Parathyroid adenoma (tissue), 2 donors: ENCODE results near the gene EEF2KMT.
"Not testable (repeated sequence)": the region's sequence is repeated elsewhere in the genome, so short reads cannot be mapped to it uniquely, and the experiment has no call there.

Experiments used
- H2AFZ ChIP-seq: fragments of 300-600 bp; sonication (generic); one replicate; pipeline ENCODE4 v1.7.0; 2017; ENCODE audit warnings: antibody characterized with exemption, mild to moderate bottlenecking
- H3K27ac ChIP-seq: fragments of 300-600 bp; sonication (generic); one replicate; pipeline ENCODE4 v1.7.0; 2017
- H3K27me3 ChIP-seq: fragments of 300-600 bp; sonication (generic); one replicate; pipeline ENCODE4 v1.7.0; 2017; ENCODE audit warnings: low read length; ENCODE audit not compliant: control insufficient read depth, insufficient read depth
- H3K36me3 ChIP-seq: fragments of 300-600 bp; sonication (generic); one replicate; pipeline ENCODE4 v1.7.0; 2017; ENCODE audit warnings: low read length; ENCODE audit not compliant: control insufficient read depth, insufficient read depth
- H3K4me1 ChIP-seq: fragments of 300-600 bp; sonication (generic); one replicate; pipeline ENCODE4 v1.7.0; 2017; ENCODE audit warnings: control low read depth
- H3K4me2 ChIP-seq: fragments of 300-600 bp; sonication (generic); one replicate; pipeline ENCODE4 v1.7.0; 2017; ENCODE audit warnings: low read length
- H3K4me3 ChIP-seq: fragments of 300-600 bp; sonication (generic); one replicate; pipeline ENCODE4 v1.7.0; 2017; ENCODE audit warnings: low read depth, low read length
- H3K79me2 ChIP-seq: fragments of 300-600 bp; sonication (generic); one replicate; pipeline ENCODE4 v1.7.0; 2017; ENCODE audit warnings: control low read depth
- H3K9ac ChIP-seq: fragments of 300-600 bp; sonication (generic); one replicate; pipeline ENCODE4 v1.7.0; 2017; ENCODE audit warnings: mild to moderate bottlenecking
- H3K9me3 ChIP-seq: fragments of 300-600 bp; sonication (generic); one replicate; pipeline ENCODE4 v1.7.0; 2017; ENCODE audit warnings: low read length; ENCODE audit not compliant: control insufficient read depth
- TF ChIP-seq, protein P1 (sequence below): fragments of 300-600 bp; sonication (generic); IDR thresholded peaks from one replicate; pipeline ENCODE4 v1.7.0; 2017; ENCODE audit warnings: antibody characterized with exemption, mild to moderate bottlenecking
- donor health status: primary hyperparathyroidism.

Gene EEF2KMT

DNA sequence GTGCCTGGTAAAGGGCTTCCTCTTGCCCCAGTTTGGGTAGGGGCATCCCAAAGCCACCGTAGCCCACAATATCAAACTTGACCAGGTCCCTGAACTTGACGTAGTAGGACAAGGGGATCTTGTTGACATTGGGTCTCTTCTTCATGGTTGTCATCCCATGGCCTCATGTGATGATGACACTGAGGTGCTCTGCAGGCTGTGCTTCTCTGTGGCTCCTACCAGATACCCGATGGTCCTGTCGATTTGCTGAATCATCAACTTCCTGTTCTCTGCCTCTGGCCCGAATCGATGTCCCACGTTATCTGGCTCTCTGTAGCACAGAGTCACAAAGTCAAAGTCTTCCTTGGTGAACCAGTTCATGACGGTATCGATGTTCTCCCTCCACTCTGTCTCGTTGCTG lies 13.3 kb upstream of the EEF2KMT start:
- not testable (repeated sequence) for H3K27ac ChIP-seq, H3K9ac ChIP-seq, H3K36me3 ChIP-seq, H3K4me1 ChIP-seq, H3K9me3 ChIP-seq, H3K4me3 ChIP-seq, H3K27me3 ChIP-seq, H3K4me2 ChIP-seq, H3K79me2 ChIP-seq, H2AFZ ChIP-seq

DNA sequence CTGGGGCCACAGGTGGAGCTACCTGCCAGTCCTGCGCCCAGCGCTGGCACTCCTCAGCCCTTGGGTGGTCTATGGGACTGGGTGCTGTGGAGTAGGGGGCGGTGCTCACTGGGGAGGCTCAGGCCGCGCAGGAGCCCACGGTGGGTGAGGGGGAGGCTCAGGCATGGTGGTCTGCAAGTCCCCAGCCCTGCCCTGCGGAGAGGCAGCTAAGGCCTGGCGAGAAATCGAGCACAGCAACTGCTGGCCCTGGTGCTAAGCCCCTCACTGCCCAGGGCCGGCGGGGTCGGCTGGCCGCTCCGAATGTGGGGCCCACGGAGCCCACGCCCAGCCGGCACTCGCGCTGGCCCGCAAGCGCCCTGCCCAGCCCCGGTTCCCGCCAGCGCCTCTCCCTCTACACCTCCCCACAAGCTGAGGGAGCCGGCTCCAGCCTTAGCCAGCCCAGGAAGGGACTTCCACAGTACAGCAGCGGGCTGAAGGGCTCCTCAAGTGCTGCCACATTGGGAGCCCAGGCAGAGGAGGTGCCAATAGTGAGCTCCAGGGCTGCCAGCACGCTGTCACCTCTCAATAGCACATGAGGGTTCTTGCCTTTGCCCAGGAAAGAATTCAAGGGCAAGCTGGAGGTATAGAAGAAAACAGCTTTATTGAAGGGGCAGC lies 11.0 kb upstream of the EEF2KMT start:
- TF ChIP-seq, protein P1, sequence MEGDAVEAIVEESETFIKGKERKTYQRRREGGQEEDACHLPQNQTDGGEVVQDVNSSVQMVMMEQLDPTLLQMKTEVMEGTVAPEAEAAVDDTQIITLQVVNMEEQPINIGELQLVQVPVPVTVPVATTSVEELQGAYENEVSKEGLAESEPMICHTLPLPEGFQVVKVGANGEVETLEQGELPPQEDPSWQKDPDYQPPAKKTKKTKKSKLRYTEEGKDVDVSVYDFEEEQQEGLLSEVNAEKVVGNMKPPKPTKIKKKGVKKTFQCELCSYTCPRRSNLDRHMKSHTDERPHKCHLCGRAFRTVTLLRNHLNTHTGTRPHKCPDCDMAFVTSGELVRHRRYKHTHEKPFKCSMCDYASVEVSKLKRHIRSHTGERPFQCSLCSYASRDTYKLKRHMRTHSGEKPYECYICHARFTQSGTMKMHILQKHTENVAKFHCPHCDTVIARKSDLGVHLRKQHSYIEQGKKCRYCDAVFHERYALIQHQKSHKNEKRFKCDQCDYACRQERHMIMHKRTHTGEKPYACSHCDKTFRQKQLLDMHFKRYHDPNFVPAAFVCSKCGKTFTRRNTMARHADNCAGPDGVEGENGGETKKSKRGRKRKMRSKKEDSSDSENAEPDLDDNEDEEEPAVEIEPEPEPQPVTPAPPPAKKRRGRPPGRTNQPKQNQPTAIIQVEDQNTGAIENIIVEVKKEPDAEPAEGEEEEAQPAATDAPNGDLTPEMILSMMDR: no peak
- H3K4me2 ChIP-seq: no peak overlapping the region
- H3K36me3 ChIP-seq: no peaks in the 10 kb centered on the region

DNA sequence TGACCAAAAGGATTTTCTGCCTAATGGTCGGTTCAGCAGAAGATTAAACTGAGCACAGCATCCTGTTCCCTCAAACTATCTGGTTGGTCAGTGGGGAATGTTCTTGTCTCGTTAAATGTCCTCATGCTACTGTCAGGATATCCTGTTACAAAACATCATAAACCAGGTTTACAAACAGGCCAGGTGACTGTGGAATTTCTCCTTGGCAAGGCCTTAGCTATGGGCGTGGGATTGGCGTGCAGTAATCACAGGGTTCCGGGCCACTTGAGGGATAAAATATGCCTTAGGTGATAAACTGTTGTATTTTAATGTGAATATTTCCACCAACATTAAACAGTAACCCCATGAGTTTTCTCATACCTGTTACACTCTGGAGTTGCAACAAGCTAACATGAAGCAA lies 7.4 kb upstream of the EEF2KMT start:
- H3K4me1 ChIP-seq, H3K4me2 ChIP-seq, H3K9me3 ChIP-seq, H3K79me2 ChIP-seq, H3K4me3 ChIP-seq, H3K27me3 ChIP-seq, H3K9ac ChIP-seq, H3K27ac ChIP-seq, H2AFZ ChIP-seq, H3K36me3 ChIP-seq: not testable (repeated sequence)

More for the DNA sequence above, 11.0 kb upstream of the EEF2KMT start:
- Histone ChIP-seq H3K9me3 (no peaks in the 10 kb centered on the region), H2AFZ (no peak overlapping the region), H3K4me1 (no peaks in the 10 kb centered on the region), H3K27ac (no peak overlapping the region), H3K27me3 (no peaks in the 10 kb centered on the region), H3K4me3 (no peak overlapping the region), H3K9ac (no peak overlapping the region), H3K79me2 (no peaks in the 10 kb centered on the region)

DNA sequence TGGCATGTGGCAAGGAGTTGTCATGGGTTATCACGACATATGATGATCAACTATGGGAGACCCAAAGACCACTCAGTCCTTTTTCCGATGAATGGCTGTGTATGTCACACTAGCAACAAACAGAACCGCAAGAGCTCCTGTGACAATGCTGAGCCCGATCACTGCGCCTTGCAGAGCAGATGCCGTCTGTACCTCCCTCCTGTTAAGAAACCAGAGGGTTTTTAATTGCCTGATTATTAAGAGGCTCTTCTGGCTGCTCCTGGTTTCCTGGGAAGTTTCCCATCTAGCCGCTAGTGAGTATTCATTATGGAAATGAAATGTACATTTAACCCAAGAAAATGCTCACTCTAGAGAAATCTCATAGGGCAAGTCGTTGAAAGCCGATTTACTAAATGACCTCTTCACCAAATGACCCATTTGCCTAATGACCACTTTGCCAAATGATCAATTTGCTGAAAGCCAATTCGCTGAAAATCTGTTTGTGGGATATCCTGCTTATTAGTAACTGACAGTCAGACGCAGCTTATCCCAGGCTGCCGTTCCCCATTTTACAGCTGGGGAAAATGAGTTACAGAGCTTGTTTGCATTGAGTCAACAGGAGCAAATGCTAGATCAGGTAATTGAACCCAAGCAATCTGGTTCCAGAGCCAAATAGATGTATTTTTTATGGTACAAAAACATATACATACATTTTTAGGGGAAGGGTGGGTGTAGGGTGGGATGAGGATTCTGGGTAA lies 5.9 kb upstream of the EEF2KMT start:
- not testable (repeated sequence) for H3K4me2 ChIP-seq, H3K9me3 ChIP-seq, H3K36me3 ChIP-seq, H3K27ac ChIP-seq, H3K4me1 ChIP-seq, H3K4me3 ChIP-seq, H3K27me3 ChIP-seq, H3K9ac ChIP-seq, H2AFZ ChIP-seq, H3K79me2 ChIP-seq

DNA sequence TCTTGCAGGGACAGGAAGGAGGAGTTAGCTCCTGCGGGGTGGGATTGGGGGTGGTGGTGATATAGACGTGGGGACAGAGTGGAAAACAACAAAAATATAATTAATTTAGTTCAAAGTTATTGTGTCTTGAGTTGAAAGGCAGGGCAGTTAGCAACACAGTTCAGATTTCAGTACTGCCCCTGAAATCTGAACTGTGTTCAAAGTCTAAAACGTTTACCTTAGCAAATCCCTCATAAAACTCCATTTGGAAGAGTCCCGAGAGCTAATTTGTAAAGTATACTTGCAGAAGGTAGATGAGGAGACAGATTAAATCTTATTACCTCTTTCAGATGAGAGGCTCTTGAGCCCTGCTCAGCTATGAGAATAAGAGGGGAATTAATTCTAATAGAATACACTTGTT lies 1.6 kb upstream of the EEF2KMT start:
- not testable (repeated sequence) for H3K4me2 ChIP-seq, H3K36me3 ChIP-seq, H3K4me3 ChIP-seq, H3K27me3 ChIP-seq, H3K4me1 ChIP-seq, H3K9me3 ChIP-seq, H3K9ac ChIP-seq, H3K79me2 ChIP-seq
- Histone ChIP-seq H2AFZ (peak overlapping the region; percentile 76), H3K27ac (peak overlapping the region; percentile 79)

DNA sequence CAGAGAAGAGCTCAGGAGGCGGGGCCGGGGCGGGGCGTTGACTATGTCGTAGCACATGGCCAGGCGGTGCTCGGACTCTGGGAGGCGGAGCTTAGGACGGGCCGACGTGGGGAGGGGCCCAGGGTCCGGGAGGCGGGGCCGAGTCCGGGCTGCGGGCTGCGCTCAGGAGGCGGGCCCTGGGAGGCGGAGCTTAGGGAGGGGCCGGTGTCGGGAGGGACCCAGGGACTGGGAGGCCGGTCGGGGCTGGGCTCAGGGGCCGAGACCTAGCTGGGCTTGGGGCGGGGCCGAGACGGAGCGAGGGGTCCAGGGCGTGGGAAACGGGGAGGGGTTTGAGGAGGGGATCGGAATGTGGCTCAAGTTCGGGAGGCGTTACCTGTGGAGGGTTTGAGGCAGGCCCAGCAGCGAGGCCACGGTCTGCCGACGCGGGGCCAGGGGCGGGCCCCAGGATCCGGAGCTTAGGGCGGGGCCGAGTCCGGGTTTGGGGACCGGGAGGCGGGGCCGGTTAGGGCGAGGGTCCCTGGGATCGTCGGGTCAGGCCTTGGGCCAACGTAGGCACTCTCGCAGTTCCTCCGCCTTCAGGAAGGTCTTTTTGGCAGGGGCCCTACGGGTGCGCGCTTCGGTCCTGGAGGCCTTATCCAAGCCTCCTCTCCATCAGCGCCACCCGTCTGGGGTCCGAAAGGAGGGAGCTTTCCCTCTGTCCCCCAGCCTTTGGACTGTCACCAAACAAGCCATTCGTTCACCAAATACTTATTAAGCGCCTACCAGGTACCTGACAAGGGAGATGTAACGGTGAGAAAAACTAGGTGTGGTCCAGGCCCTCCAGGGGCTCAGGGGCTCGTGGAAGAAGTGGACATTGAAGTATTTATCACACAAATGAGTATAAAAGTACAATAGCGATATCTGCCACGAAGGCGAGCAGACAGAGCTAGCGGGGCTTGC lies 895 bp upstream of the EEF2KMT start:
- not testable (repeated sequence) for H3K79me2 ChIP-seq, H3K36me3 ChIP-seq, H3K9ac ChIP-seq, H3K4me1 ChIP-seq, H3K9me3 ChIP-seq, H3K27me3 ChIP-seq
- Histone ChIP-seq H3K4me2 (peak overlapping the region; percentile 67), H3K4me3 (peak overlapping the region; percentile 35), H3K27ac (peak overlapping the region; percentile 79), H2AFZ (peak overlapping the region; percentile 76)

DNA sequence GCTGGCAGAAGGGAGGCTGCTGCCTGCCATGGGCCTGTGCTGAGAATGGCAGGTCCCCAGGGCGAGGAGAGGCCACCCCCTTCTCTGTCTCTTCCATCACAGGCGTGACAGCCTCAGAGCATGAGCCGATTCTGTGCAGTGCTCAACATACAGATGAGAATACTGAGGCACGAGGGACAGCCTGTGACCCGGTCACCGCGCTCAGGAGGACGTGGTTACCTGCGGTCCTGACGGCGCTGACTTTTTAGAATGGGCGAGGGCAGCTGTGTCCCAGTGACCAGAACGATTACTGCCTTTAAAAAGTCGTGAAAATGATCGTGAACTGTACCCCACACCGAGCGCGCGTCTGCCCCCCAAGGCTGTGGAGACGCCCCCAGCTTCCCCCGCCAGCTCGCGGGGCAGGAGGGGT lies 530 bp downstream of the EEF2KMT start:
- not testable (repeated sequence) for H3K36me3 ChIP-seq, H3K9me3 ChIP-seq, H3K4me1 ChIP-seq, H3K27me3 ChIP-seq, H3K79me2 ChIP-seq
- Histone ChIP-seq H3K9ac (peak overlapping the region; percentile 14), H3K4me2 (peak overlapping the region; percentile 62), H2AFZ (peak overlapping the region; percentile 92), H3K27ac (peak overlapping the region; percentile 79), H3K4me3 (peak overlapping the region; percentile 52)

DNA sequence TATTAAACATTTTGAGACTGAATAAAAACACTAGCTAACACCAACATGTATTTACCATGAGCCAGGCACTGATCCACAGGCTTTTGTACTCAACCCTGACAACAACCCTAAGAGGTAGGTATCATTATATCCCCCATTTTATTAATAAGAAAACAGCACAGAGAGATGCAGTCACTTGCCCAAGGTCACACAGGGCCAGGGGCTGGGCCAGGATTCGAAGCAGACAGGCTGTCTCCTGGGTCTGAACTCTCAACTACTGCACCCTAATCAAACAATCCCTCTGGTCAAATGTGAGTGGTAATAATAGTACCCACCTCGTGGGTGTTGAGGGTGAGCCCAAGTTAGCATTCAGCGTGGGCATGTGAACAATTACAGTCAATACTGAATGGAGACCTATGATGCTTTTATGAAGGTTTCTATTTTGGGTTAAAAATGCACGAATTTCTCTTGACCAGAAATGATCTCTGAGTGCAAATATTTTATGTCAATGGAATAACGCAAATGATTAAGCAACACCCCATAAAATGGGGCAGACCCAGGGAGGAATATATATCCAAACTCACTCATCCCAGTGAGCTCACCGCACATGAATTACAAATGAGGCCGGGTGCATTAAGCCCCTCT lies 1.0 kb downstream of the EEF2KMT start:
- H3K9ac ChIP-seq, H3K79me2 ChIP-seq, H3K36me3 ChIP-seq, H3K4me2 ChIP-seq, H3K27me3 ChIP-seq, H3K4me1 ChIP-seq, H3K9me3 ChIP-seq: not testable (repeated sequence)
- Histone ChIP-seq H3K27ac (peak overlapping the region; percentile 79), H2AFZ (peak overlapping the region; percentile 92), H3K4me3 (peak overlapping the region; percentile 52)

DNA sequence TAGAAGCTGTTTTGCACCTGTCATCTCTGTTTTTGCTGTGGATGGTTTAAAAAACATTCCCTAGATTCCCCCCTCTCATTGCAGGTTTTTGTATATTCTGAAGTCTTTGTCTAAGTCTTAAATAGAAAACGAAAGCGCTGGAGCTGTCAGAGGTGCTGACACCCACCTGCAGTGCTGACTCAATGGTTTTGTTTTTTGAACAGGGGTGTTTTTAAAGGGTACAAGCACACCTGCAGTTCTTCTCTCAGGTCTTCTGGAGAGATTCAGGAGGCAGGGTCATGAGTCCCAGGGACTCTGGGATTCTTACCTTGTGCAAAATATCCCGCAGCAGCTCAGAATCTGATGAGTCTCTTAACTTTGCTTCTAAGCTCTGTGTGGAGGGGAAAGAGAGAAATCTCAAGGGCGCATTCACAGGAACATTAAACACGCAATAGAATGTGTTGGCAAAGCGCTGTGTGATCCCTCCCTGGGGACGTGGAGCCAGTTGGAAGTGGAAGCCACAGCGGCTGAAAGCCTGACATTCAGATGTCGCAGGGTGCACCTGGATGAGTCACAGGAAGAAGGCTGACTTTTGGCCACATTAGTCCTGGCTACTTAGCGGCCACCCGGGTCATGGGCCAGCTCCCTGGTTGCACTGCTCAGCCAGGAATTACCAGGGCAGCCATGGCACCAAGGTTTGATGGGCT lies 2.3 kb downstream of the EEF2KMT start:
- not testable (repeated sequence) for H3K4me2 ChIP-seq, H3K4me1 ChIP-seq, H2AFZ ChIP-seq, H3K9me3 ChIP-seq, H3K27me3 ChIP-seq, H3K27ac ChIP-seq, H3K79me2 ChIP-seq, H3K9ac ChIP-seq, H3K36me3 ChIP-seq, H3K4me3 ChIP-seq
